ENCODE measurements around the gene CALN1. TPM values are rescaled to one million over a fixed set of nuclear protein-coding genes. Genes with fewer than 3 reads are reported as not detected.

Gene CALN1
- total and polyA plus RNA-seq, 2 experiments from 2014 or later: 7.6 to 14.5 TPM

Small RNA genes lying within 50 kb of the gene (small RNA-seq; reads per million reads assigned to genes)
- gene AC005011.1 (ENCODE audit: low replicate concordance) (not detected), gene RNA5SP232 (ENCODE audit: low replicate concordance) (not detected)

All from GM23338 (cell line).